COLO668 (cell line): ENCODE measurements around the gene KCNE4.

Experiments used
- DNase-seq: peaks from one replicate; lab custom pipeline; 2025; ENCODE audit not compliant: unreplicated experiment; lab: John Stamatoyannopoulos, UW

KCNE4 gene

GRCh38 chr2:223083402-223084070 lies 31.5 kb downstream of the KCNE4 start:
- no peak for DNase-seq

DNA sequence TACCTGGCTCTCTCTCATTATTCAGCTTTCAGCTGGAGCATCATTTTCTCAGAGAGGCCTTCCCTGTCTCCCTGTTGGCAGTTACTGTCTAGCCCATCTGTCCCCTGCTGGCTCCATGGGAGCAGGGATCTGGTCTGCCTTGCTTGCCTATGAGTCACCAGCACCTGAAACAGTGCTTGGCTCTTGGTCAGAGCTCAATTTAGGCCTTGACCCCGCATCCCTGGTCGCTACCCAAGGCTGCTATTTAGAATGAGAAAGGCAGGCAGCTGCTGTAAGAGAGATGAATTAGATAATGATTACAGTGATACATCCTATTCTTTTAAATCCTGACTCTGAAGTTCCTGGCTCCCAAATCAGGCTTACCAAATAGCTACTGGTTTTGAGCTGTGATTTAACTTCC lies 32.9 kb downstream of the KCNE4 start:
- DNase-seq: peak; percentile 16

GRCh38 chr2:223086370-223086981 lies 34.5 kb downstream of the KCNE4 start:
- no peak for DNase-seq

DNA sequence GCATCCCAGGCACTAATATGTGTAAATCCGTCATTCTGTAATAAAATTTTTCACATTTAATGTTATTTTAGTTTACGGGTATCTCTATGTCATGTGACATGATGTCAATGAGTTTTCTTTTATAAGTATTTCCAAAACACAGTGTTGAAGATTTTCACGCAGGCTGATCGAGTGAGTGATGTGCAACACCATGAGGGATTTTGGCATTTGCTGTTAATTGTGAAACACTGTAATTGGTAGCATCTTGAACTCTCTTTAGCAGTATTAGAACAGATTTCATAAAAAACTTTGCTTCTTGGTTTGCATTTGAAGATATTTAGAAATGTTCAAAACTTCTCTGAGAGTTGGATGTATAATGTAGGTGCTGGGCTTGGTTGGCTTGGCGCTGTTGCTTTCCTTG lies 35.5 kb downstream of the KCNE4 start:
- no peak for DNase-seq

- DNase-seq: no peak
Observed at GRCh38 chr2:223088866-223089265, 36.9 kb downstream of the KCNE4 start.

DNA sequence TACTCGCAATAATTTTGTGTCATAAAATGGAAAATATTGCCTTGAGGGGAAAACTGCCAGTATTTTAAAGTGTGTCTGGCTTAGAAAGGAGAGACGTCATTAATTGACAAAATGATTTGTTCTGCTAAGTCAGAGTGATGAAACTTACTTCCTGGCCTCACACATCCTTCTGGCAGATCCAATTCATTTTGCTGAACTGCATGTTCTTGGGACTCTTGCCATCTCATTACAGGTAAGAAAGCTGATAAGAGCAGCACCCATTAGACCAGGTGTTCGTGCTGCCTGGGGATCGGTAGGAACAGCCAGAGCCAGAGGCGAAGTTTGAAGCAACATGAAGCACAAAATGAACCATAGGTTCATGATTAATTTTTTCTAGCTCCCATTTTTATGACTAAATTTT lies 38.0 kb downstream of the KCNE4 start:
- DNase-seq: no peak

DNA sequence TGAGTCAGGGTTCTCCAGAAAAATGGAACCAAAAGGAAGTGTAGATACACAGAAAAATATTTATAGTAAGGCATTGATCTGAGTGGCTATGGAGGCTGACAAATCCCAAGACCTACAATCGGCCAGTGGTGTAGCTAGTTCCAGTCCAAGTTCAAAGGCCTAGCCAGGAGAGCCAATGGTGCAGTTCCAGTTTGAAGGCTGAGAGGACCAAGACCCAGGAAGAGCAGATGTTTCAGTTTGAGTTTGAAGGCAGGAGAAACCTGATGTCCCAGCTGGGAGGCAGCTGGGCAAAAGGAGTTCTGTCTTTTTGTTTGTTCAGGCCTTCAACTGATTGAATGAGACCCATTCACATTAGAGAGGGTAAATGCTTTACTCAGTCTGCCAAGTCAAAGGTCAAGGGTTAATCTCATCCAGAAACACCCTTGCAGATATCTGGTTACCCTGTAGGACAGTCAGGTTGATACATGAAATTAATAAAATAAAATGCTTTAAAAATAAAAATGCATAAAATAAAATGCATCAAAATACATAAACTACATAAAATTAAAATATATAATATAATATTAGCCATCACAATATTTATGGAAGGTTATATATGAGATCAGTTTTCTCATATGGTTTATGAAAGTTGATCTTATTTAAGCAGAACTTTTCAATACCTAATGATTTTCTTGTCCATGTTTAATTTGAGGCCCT lies 38.7 kb downstream of the KCNE4 start:
- DNase-seq: peak; percentile 62

DNA sequence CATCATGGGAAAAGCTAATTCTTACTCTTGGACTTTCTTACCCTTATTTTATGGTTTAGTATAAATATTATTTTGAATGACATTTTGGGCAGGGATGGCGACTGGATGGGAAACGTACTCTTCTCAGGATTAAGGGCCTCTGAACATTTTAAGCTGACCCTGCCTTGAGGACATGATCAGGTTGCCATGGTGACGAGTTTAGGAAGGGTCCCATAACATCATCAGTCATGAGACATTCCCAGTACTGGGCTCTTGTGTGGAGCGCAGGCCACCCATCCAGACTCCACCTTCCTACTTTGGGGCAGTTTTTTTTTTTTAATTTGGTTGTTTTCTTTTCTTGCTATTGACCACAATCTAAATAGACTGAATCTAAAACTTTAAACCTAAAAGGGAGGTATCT lies 40.7 kb downstream of the KCNE4 start:
- no peak for DNase-seq

DNA sequence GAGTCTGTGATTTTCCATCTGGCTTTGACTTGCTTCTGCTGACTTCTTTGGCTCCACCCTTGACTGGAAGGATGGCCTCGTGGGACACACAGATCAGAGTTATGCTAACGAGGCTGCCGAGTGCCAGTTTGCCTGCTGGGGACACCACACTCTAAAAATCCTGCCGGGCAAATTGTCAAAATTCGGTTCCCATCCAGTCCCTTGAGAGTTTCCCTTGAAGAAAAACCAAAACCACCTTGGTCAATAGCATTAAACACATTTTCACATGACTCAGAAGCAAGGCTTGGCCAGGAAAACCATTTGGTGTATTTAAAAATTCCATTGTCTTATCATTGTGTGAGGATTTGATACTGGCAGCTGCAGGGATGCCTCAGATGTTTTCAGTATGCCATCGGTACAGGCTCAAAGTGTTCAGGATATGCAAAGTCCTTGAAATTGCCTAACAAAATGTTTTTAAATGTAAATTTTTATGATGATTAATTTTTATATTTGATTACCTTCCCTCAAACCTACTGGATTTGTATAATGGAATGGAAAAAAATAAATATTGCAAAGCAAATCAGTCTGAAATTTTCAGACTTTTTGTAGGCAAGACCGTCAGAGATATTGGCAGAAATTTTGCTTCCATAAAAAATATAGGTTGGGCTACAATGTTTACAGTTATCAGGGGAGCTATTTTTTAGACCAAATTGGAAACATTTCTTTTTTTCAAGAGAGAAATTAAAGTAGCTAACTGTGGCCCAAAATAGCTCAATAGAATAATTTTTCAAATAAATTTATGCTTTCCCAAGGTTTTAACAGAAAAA lies 41.6 kb downstream of the KCNE4 start:
- DNase-seq: no peak

GRCh38 chr2:223095207-223095606 lies 43.2 kb downstream of the KCNE4 start:
- no peak for DNase-seq

- DNase-seq: no peak
Observed at GRCh38 chr2:223096235-223096970, 44.4 kb downstream of the KCNE4 start.

DNA sequence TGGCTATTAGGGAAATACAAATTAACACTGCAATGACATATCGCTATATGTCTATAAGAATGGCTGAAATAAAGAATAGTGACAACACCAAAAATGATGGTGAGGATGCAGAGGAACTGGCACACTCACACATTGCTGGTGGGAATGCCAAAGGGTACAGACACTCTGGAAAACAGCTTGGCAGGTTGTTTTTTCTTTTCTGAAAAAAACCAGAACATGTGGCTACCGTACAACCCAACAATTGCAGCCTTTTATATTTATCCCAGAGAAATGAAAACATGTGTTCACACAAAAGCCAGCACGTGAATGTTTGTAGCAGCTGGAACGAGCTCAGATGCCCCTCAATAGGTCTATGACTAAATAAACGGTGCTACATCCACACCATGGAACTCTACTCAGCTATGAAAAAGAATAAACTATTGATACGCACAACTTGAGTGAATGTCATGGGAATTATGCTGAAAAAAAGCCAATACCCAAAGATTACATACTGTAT lies 45.9 kb downstream of the KCNE4 start:
- DNase-seq: no peak

DNA sequence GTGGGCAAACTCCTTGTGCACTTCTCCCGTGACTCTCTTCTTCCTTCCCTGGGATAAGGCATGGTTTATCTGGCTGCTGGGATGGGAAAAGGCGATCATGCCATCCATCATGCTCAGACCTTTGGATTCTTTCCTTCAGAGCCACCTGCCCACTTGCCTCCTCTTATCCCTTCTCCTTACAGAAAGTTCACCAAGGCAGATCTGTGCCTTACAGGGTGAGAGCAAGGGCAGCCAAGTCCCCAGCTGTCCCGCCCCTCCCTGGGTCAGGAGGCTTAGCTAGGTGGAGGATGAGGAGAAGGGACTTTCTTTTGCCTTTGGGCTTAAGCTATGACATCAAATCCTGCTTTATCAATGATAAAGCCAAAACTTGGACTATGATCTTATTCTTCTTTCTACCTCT lies 47.6 kb downstream of the KCNE4 start:
- no peak for DNase-seq

- no peak for DNase-seq
Observed at GRCh38 chr2:223100061-223100511, 48.1 kb downstream of the KCNE4 start.

DNA sequence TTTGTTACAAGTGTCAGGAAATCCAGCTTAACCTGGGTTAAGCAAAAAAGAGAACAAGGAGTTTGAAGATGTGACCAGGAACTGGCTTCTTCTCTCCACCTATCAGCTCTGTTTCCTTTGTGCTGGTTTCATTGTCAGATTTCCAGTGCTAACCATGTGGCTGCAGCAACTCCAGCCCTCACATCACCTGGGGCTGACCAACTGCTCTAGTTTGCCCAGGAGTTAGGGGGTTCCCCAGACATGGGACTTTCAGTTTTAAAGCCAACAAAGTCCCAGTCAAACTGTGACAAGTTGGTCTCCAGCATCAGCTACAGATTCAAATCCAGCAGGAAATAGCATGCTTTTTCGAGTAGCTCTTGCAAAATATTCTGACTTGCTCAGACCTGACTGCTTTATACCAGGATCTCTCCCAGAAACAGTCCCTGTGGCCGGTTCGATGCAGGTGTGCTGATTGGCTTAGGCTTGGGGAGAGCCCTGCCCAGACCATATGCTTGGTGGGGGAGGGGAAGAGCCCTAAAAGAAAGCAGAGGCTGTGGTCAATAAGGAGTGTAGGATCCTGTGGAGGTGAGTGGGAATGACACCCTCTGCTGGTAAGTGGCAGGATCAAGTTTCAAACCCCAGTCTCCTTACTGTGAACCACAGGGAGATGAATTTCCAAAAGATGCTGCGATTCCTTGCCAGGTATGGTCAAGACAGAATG lies 49.5 kb downstream of the KCNE4 start:
- peak; percentile 33 for DNase-seq

DNA sequence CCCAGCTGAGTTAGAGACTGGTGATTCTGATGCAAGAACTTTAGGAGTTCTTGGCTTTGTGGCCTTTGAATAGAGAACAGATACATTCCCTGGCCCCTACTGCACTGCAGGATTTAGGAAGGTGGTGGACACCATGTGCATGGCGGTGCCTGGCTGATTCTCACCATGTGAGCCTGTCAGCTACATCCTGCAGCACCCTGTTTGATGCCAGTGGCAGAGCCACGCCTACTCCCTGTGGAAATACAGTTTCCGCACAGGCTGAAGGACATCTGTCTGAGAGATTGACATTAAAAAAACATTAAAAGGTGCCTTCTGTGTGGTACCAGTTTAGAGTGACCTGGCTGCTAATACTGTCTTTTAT lies 50.0 kb downstream of the KCNE4 start:
- no peak for DNase-seq

- no peak for DNase-seq
Observed at GRCh38 chr2:223102450-223102849, 50.5 kb downstream of the KCNE4 start.

DNA sequence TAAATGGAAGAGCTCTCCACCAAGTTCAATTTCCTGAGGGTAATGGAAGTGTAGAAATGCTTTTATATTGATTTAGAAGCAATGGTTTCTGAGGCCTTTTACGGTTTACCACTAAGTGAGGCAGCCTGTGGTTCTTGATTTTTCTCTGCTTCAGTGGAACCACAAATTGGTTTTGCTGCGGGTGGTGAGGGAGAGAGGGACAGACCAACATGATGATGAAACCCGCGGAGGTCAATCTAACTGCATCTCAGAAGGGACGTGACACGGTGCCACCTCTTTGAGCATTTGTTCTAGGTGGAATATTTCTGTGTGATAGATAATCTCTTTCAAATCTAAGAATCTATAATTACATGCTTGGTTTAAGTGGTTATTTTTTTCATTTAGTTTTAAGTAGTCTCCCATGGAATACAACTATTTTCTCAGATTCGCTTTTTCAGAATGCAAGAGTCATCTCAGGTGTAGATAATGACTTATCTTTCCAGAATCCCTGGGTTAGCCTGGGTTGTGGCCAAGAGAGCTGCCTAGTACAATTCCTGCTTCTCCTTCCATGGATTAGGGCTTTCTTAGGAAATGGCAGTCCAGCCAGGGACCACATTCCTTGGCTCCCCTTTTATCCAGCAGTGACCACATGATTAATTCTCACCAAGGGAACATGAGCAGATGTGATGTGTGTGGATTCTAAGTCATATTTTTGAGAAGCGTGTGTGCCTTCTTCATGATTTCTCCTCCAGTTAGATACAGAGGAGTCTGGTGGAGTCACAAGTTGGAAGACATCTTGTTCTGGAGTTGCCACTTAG lies 52.5 kb downstream of the KCNE4 start:
- DNase-seq: no peak
